Measurements from ENCODE around the gene SERTAD1.
A peak's percentile ranks its signal among the peaks of the same experiment; 100 is the strongest.

SERTAD1 gene

GRCh38 chr19:40400559-40400958 is 25.2 kb downstream of the SERTAD1 start:
- DNase-seq (ENCODE audit: low spot score) = no peak

DNA sequence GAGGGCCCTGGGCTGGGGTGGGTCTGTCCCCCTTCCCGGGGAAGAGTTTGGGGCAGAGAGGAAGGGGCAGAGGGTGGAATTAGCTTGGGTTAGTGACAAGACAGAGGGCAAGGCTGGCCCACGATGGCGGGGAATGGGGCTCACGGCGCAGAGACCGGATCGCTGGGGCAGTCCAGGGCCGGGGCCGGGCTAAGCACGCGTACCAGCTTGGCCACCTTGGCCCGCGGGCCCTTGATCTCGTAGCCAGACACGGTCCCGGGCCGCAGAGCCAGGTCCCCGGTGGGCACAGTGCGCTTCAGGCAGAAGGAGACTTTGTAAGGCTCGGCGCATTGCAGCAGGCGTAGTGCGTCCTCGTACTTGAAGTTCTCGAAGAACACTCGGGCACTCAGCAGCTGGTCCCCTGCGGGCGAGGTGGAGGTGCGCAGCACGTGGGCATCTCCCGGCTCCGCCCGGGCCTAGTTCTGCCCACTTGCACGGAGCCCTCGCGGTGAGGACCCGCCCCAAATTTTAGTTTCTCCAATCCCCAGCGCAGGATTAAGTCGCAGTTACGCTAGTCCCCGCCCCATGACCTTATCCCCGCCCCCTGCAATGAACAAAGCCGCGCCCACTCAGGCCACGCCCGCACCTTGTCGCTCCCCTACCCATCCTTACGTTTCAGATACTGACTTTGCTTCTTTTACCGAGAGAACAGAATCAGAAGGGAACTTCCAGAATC is 27.2 kb downstream of the SERTAD1 start:
- peak; percentile 85 for DNase-seq (ENCODE audit: low spot score)

GRCh38 chr19:40397568-40397906 is 28.3 kb downstream of the SERTAD1 start:
- no peak for DNase-seq (ENCODE audit: low spot score)

DNA sequence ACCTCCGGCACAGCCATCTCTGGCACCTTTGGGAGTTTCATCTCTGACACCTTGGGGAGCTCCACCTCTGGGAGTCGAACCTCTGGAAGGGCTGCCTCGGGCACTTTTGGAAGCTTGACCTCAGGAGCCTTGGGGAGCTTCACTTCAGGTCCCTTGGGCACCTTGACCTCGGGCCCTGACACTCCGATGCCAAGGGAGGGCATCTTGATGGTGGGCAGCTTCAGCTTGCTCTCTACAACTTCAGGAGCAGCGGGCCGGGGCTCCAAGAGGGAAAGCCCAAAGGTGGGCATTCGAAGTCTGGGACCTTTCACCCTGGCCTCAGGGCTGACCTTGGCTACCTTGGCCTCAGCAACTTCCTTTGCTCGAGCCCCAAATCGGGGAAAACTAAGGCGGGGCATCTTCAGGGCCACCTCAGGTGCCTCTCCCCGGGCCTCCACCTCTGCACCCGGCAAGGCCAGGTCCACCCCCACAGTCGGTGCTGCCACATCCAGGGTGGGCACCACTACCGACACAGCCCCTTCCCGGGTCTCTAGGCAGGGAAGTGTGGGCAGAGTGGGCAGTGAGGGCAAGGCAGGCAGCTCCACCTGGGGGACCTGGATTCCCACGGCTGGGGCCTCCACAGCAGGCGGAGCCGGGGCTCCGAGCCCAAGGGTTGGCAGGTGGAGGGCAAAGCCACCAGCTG is 28.8 kb downstream of the SERTAD1 start:
- DNase-seq (ENCODE audit: low spot score) = no peak

- no peak for DNase-seq (ENCODE audit: low spot score)
Measured at GRCh38 chr19:40395956-40396355, 29.8 kb downstream of the SERTAD1 start.

- no peak for DNase-seq (ENCODE audit: low spot score)
Measured at GRCh38 chr19:40394816-40395210, 31.0 kb downstream of the SERTAD1 start.

DNA sequence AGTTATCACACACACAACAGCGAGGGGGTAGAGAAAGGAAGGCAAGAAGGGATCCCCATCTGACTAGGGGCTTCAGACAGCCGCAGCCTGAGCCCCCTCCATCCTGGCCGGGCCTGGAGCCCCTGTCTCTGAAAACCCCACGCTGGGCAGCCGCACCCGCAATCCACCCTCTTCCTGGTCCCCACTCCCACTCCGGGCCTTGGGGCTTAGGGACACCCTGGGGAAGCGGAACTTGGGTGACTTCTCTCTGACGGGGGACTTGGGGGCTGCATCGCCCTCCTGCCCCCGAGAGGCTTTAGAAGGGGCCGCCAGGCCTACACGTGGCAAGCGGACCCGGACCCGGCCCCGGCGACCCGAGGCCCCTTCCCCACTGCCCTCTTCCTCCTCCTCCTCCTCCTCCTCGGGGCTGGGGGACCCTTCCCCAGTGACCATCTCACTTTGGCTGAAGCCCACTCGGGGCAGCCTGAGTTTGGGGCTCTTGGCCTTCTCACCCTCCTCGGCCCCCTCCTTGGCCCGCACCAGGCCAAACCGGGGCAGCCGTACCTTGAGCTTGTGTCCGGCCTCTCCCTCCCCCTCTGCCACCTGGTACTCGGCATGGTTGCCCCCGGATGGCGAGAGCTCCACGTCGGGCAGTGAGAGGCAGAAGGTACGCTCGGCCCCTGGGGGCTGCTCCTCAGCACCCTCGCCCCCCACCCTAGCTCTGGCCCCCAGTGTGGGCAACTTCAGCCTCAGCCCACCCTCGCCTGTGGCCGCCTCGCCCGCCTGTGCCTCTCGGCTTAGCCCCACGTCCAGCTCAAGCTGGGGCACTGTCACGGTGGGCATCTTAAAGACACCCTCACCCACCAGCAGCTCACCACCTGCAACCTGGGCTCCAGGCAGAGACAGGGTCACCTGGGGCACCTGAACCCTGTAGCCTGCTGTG is 31.6 kb downstream of the SERTAD1 start:
- DNase-seq (ENCODE audit: low spot score) = no peak

DNA sequence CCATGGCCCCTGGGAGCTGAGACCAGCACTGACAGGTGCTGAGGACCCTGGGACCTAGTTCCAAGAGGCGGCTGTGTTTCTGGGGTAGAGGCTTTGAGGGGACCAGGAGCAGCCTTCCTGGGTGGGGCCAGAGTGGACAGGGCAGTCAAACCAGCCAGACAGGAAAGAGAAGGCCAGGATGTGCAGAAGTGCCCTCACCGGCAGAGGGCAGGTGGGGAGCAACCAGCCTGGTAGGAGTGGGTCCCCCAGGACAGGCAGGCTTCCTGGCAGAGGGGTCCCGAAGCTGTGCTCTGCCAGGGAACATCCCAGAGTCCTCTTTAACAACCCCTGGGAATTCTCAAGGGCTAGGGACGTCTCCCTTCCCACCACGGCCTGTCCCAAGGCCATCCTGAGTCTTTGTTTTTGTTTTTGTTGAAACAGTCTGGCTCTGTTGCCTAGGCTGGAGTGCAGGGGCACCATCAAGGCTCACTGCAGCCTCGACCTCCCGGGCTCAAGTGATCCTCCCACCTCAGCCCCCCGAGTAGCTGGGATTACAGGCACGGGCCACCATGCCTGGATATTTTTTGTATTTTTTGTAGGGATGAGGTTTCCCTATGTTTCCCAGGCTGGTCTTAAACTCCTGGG is 32.8 kb downstream of the SERTAD1 start:
- peak; percentile 64 for DNase-seq (ENCODE audit: low spot score)

GRCh38 chr19:40392123-40392522 is 33.7 kb downstream of the SERTAD1 start:
- DNase-seq (ENCODE audit: low spot score) = no peak

DNA sequence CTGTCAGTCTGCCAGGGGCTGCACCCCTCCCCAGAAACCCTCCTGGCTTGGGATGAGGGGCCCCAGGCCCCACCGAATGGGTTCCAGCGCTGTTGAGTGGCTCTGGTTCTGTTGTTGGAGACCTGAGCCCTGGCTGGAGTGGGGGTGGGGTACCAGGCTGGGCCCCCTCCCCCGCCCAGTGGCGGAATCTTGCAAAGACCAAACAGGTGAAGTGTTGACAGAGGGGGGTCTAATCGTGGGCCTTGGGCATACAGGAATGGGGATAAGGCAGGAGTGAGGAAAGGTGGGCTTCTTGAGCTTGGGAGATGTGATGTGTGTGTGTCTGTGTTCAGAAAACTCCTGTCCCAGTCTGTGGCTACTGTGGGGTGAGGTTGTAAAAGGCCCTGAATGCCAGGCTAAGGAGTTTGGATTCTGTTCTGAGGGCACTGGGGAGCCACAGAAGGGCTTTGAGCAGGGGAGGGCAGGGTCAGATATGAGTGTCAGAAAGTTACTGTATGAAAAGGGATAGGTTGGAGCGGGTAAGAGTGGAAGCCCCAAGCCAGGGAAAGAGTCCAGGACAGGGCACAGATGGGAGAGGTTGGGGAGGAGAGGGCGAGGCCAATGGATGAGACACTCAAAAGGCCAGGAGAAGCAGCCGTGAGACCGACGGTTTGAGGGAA is 35.6 kb downstream of the SERTAD1 start, which contains the start of gene HIPK4:
HIPK4 (minus strand) TSS at position 98 of the 659 bp plus-strand sequence. CDS start 279 bp downstream, outside the sequence.
- DNase-seq (ENCODE audit: low spot score) = no peak

DNA sequence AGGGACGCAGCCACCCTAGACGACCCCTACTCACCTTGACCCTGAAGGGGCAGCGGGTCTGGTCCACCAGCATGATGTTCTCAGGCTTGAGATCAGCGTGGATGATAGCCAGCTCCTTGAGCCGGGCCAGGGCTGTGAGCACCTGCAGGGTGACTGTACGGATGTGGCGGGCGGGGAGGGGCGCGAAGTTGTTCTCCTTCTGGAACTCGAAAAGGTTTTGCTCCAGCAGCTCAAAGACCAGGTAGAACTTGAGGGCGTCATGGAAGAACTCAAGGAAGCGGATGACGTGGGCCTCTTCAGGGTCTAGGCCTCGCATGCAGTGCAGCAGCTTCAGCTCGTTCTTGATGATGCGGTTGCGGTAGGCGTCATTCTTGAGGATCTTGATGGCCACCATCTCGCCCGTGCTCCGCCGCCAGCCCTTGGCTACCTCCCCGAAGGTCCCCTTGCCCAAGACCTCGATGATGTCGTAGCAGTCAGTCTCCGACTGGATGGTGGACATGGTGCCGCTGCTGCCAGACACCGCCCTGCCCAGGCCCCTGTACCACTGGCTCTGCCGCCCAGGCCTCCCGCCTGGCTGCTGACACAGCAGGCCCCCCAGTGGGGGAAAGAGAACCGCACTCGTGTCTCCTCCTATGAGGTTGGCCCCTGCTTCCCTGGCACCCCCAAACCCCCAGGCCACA is 36.2 kb downstream of the SERTAD1 start:
- DNase-seq (ENCODE audit: low spot score) = no peak

DNA sequence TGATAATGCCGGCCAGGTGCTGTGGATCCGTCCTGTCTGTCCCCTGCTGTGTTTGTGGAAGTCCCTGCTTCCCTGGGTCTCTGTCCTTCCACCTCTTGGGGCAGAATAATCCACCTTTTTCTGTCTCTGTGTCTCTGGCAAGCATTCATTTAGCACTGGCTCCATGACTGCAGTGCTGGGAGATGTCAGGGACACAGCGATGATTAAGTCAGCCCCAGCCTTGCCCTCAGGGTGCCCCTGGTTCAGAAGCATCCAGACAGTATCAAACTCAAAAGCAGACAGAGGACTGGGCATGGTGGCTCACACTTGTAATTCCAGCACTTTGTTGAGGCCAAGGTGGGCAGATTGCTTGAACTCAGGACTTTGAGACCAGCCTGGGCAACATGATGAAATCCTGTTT is 37.3 kb downstream of the SERTAD1 start:
- DNase-seq (ENCODE audit: low spot score) = no peak

DNA sequence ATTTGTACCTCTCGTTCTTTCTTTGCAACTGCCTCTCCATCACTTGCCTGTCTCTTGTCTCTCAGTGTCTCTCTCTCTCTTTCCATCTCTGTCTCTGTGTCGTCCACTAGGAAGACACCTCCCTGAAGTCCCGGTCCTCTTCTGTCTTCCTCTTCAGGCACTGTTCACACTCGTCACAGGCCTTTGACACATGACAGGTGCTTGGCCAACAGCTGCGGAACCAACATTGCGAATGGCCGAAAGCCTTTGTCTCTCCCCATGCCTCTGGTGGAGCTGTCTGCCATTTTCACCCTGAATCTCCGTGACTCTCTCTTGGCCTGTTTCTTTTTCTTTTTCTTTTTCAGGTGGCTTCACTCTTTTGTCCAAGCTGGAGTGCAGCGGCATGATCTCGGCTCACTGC is 38.6 kb downstream of the SERTAD1 start:
- no peak for DNase-seq (ENCODE audit: low spot score)

DNA sequence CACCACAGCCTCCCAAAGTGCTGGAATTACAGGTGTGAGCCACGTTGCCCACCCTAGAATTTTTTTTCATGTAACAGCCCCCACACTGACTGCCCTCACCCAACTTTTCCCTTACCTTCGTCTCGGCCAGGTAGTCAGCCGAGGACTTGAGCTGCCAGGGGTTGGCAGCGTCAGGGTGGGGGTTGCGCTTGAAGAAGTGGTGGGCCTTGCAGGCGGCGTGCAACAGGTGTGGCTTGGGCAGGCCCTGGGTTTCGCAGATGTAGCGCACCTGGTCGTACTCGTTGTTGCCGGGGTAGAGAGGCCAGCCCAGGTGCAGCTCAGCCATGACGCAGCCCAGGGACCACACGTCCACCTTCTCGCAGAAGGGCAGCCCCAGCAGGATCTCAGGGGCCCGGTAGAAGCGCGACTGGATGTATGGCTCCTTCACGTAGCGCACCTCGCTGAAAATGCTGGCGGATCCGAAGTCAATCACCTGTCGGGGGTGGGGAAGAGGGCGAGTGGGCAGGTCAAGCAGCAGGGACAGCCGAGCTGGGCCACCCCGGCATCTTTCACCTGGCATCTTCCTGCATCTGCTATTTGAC is 42.0 kb downstream of the SERTAD1 start:
- no peak for DNase-seq (ENCODE audit: low spot score)

DNA sequence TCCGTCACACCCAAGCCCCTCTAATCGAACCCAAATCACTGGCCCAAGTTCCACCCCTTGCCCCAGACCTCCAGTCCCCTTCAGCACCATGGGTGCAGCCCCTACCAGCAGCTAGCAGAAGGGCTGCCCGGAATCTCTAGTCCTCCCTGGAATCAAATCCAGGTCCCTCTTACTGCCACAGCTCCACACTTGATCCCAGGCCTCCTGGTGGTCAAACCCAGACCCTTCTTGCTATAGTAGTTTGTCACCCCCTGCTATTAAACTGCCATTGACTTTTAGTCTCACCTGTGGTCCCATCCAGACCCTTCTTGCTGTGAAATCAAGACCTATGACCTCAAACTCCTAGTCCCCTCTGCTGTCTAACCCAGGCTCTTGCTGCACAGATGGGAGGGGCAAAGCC is 44.5 kb downstream of the SERTAD1 start:
- peak; percentile 58 for DNase-seq (ENCODE audit: low spot score)

GRCh38 chr19:40380199-40381037 is 45.4 kb downstream of the SERTAD1 start:
- DNase-seq (ENCODE audit: low spot score) = no peak

DNA sequence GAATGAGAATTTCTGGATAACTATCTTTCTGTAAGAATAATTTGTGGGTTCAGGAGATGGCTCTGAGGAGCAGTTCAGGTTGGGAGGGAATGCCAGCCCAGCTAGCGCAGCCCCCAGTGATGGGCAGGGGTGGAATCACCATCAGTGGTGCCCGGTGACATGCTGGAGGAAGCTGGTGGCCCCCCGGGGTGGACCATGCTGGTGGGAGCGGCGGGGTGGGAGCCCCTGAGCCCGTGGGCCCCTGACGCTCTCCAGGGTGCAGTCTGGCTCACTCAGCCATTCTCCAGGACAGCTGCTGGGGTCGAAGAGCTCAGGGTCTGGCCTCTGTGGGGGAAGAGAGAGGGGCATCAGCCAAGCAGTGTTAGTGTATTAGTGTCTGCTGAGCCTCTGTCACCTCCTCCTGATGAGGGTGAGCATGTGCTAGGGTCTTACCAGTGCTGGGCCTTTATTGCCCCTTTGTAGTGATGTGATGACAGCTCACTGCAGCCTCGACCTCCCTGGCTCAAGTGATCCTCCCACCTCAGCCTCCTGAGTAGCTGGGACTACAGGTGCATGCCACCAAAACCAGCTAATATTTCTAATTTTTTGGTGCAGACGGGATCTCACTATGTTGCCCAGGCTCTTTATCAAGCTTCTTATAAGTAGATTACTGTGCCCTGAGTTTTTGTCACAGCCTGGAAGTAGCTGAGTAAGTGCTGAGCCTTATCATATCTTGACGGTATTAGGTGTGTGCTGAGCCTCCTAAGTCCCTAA is 46.2 kb downstream of the SERTAD1 start:
- no peak for DNase-seq (ENCODE audit: low spot score)

GRCh38 chr19:40378509-40378908 is 47.3 kb downstream of the SERTAD1 start:
- DNase-seq (ENCODE audit: low spot score) = no peak

DNA sequence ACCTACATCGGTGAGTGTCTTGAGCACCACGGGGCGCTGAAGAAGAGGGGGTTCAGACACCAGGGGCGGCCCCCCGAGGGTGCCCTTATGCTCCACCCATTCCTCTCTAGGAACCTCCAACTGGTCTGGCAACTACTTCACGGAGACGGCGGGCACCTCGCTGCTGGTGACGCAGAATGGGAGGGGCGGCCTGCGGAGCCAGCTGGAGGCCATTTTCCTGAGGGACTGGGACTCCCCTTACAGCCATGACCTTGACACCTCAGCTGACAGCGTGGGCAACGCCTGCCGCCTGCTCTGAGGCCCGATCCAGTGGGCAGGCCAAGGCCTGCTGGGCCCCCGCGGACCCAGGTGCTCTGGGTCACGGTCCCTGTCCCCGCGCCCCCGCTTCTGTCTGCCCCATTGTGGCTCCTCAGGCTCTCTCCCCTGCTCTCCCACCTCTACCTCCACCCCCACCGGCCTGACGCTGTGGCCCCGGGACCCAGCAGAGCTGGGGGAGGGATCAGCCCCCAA is 47.9 kb downstream of the SERTAD1 start:
- DNase-seq (ENCODE audit: low spot score) = no peak

All from iPS-NIHi11 (cell line).